Smooth muscle cell (in vitro differentiated cells): ENCODE measurements around the gene NIBAN1. TPM values are rescaled to one million over a fixed set of nuclear protein-coding genes. Genes with fewer than 3 reads are reported as not detected.

Experiments
- DNase-seq: peaks from one replicate; lab custom pipeline; 2025; ENCODE audit not compliant: unreplicated experiment; lab: John Stamatoyannopoulos, UW
- H2AFZ ChIP-seq: fragments of 200-600 bp; sonication (generic); 2 replicates; pipeline ENCODE4 v1.6.0; 2016; ENCODE audit warnings: antibody characterized with exemption, low read depth, mild to moderate bottlenecking
- H3F3A ChIP-seq: fragments of 200-600 bp; sonication (generic); 2 replicates; pipeline ENCODE4 v1.6.0; 2017; ENCODE audit warnings: antibody characterized with exemption, low read depth
- H3K27ac ChIP-seq: fragments of 200-600 bp; sonication (generic); 2 replicates; pipeline ENCODE4 v1.5.1; 2016; ENCODE audit warnings: low read depth, mild to moderate bottlenecking
- H3K27me3 ChIP-seq: fragments of 200-600 bp; sonication (generic); 2 replicates; pipeline ENCODE4 v1.6.1; 2016; ENCODE audit warnings: low read depth, mild to moderate bottlenecking
- H3K36me3 ChIP-seq: fragments of 200-600 bp; sonication (generic); 2 replicates; pipeline ENCODE4 v1.5.1; 2016; ENCODE audit warnings: low read depth
- H3K4me1 ChIP-seq: fragments of 200-600 bp; sonication (generic); 2 replicates; pipeline ENCODE4 v1.5.1; 2016; ENCODE audit warnings: low read depth
- H3K4me2 ChIP-seq: fragments of 200-600 bp; sonication (generic); 2 replicates; pipeline ENCODE4 v1.6.0; 2016; ENCODE audit warnings: mild to moderate bottlenecking
- H3K4me3 ChIP-seq: fragments of 200-600 bp; sonication (generic); 2 replicates; pipeline ENCODE4 v1.5.1; 2016; ENCODE audit warnings: mild to moderate bottlenecking
- H3K79me2 ChIP-seq: fragments of 200-600 bp; sonication (generic); 2 replicates; pipeline ENCODE4 v1.6.0; 2016; ENCODE audit warnings: low read depth, mild to moderate bottlenecking
- H3K9ac ChIP-seq: fragments of 200-600 bp; sonication (generic); 2 replicates; pipeline ENCODE4 v1.6.0; 2016; ENCODE audit warnings: low read depth
- H3K9me3 ChIP-seq: fragments of 200-600 bp; sonication (generic); replicated peaks from 2 replicates; pipeline ENCODE4 v1.5.1; 2016; ENCODE audit warnings: low read depth
- H4K20me1 ChIP-seq: fragments of 200-600 bp; sonication (generic); 2 replicates; pipeline ENCODE4 v1.6.0; 2016; ENCODE audit warnings: low read depth
- CTCF ChIP-seq: fragments of 200-600 bp; sonication (generic); IDR thresholded peaks from 2 replicates; pipeline ENCODE4 v1.5.1; 2017; ENCODE audit warnings: borderline replicate concordance, mild to moderate bottlenecking, antibody characterized with exemption; ENCODE audit not compliant: insufficient read depth, poor library complexity, severe bottlenecking
- WGBS: methylation state at CpG from one replicate; pipeline ENCODE4 v1.1.7; 2016; ENCODE audit warnings: low lambda C conversion rate; 5-methylcytosine and 5-hydroxymethylcytosine counted together
- polyA plus RNA-seq: library from polyadenylated mRNA; unstranded; fragments of >200 nt; fragmentation: Nextera tagmentation; extraction: Ambion mirVana; gene quantifications from 2 replicates; pipeline ENCODE4 v1.2.1, GENCODE V29; 2016
- total RNA-seq: library from RNA; depleted of rRNA; stranded (reverse); fragments of >200 nt; gene quantifications from 2 replicates; pipeline ENCODE4 v1.2.3, GENCODE V29; 2014

NIBAN1 gene
- total and polyA plus RNA-seq, 2 experiments from 2014 or later, result 7.3 to 10.7 TPM

DNA sequence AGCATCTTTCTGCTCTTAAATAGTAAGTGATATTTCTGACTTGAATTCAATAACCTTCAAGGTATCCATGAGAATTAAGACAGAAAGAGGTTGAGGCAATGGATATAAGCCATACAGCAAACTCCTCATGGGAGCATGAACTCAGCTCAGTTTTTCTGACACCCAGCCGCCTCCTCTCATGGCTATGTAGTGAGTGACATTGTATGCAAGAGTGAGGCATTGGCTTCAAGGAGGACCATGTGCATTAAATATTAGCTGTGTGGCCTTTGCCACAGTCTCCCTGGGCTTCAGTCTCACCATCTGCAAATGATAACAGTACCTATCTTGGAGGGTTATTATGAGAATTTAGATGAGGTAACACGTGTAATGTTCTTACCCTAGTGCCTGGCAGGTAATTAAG is 23.4 kb downstream of the NIBAN1 start:
- no peak overlapping the region for H3K27ac ChIP-seq
- DNase-seq, result no peak

DNA sequence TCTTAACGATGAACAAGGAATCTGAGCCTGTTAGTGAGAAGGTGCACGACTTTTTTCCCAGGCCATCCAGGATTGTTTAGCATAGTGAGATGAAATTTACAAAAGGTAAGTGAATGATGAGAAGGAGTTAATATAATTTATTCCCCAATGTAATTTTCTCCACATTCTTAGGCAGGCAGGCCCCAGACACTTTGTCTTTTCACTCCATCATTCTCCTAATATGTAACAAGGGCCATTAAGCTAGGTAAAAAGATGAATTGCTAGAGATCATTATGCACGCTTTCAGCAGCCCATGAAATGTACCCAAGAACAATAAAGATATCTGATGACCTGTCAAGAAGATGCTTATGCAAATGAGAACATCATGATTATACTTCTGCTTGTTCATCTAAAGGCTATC is 24.1 kb downstream of the NIBAN1 start:
- no peaks in the 10 kb centered on the region for H4K20me1 ChIP-seq
- H3K4me3 ChIP-seq, result no peak overlapping the region
- H3K27me3 ChIP-seq, result no peaks in the 10 kb centered on the region
- H3K4me1 ChIP-seq, result peaks cover 21% of the 10 kb centered on the region
- no peak overlapping the region for H2AFZ ChIP-seq
- no peaks in the 10 kb centered on the region for H3K9me3 ChIP-seq
- H3K79me2 ChIP-seq, result no peaks in the 10 kb centered on the region
- no peak overlapping the region for H3K27ac ChIP-seq
- no peak for TF ChIP-seq CTCF
- peaks cover 12% of the 10 kb centered on the region for H3F3A ChIP-seq
- 63% methylated on average over 3 of the region's 3 CpGs for WGBS
- H3K4me2 ChIP-seq, result no peak overlapping the region
- no peaks in the 10 kb centered on the region for H3K36me3 ChIP-seq
- no peak overlapping the region for H3K9ac ChIP-seq
- DNase-seq, result no peak

More for the DNA sequence above, 23.4 kb downstream of the NIBAN1 start:
- TF ChIP-seq CTCF, result no peak
- 81% methylated on average over 2 of the region's 2 CpGs for WGBS
- no peaks in the 10 kb centered on the region for H3K79me2 ChIP-seq
- H3F3A ChIP-seq, result peaks cover 12% of the 10 kb centered on the region
- no peaks in the 10 kb centered on the region for H3K27me3 ChIP-seq
- no peaks in the 10 kb centered on the region for H3K9me3 ChIP-seq
- no peaks in the 10 kb centered on the region for H3K36me3 ChIP-seq
- no peak overlapping the region for H3K9ac ChIP-seq
- peaks cover 16% of the 10 kb centered on the region for H3K4me1 ChIP-seq
- no peak overlapping the region for H3K4me2 ChIP-seq
- H3K4me3 ChIP-seq, result no peak overlapping the region
- H2AFZ ChIP-seq, result no peak overlapping the region
- H4K20me1 ChIP-seq, result no peaks in the 10 kb centered on the region

DNA sequence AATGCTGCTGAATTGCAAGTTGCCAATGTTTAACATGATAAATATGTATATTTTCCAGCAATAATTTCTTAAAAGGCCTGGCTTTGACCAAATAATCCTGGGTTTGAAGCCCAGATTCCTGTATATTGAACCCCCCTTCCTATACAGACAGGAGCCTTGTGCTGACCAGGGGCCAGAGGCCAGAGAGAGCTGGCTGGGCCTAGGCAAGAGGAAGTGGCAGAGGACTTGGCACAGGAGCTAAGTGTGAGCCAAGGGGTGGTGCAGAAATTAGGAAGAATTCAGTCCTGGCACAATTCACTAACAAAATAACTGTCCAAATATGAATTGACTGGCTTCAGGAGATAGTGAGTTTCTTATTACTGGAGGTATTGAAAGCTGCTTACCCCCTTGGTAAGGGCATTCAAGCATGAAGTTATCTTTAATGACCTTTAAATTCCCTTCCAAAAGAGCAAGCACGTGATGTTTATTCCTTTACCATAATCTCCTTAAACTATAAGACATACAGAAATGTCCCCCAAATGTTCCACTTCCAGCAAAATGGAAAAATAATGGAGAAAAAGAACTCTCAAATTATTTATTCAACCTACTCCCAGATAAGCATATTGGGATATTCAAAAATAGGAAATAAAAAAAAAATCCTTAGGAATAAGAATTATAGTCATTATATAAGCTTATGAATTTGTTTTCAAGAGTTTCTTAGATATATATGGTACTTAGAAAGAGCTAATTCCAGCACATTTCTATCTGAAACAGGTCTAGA is 26.6 kb downstream of the NIBAN1 start:
- no peak for DNase-seq
- H3K9ac ChIP-seq, result no peak overlapping the region
- peaks cover 10% of the 10 kb centered on the region for H3K4me1 ChIP-seq
- no peaks in the 10 kb centered on the region for H3K9me3 ChIP-seq
- H3K4me2 ChIP-seq, result no peak overlapping the region
- H4K20me1 ChIP-seq, result no peaks in the 10 kb centered on the region
- no peaks in the 10 kb centered on the region for H3F3A ChIP-seq
- no peaks in the 10 kb centered on the region for H3K36me3 ChIP-seq
- H2AFZ ChIP-seq, result no peak overlapping the region
- no peak for TF ChIP-seq CTCF
- H3K27me3 ChIP-seq, result no peaks in the 10 kb centered on the region
- H3K4me3 ChIP-seq, result no peak overlapping the region
- no peak overlapping the region for H3K27ac ChIP-seq
- 35% methylated on average over 1 of the region's 1 CpG for WGBS
- H3K79me2 ChIP-seq, result no peaks in the 10 kb centered on the region
